K562 (cell line): Measurements from ENCODE around the gene DNAH1.

Source experiments
- CHD2 ChIP-seq: IDR thresholded peaks from 2 replicates; pipeline ENCODE4 v1.6.1; 2011; ENCODE audit warnings: low read depth, low read length
- CTCF ChIP-seq, 3 experiments: IDR thresholded peaks in 2 of 3; conservative IDR thresholded peaks in 1 of 3; 2 replicates each; pipeline ENCODE4 v1.5.1; 2011 to 2012; ENCODE audit warnings: low read length in 3 of 3, mild to moderate bottlenecking in 3 of 3, control low read depth in 2 of 3, improper control_type of control experiment in 1 of 3, inconsistent platforms in 1 of 3, low read depth in 1 of 3, mixed read lengths in 1 of 3, moderate library complexity in 1 of 3; ENCODE audit not compliant: insufficient read depth in 2 of 3
- KDM1A ChIP-seq, 2 experiments: fragments of 450-650 bp; IDR thresholded peaks; 2 replicates each; pipeline ENCODE4 v1.6.1; 2016; ENCODE audit warnings: mild to moderate bottlenecking in 2 of 2
- KDM2B ChIP-seq: fragments of 250-450 bp; sonication (Bioruptor Pico); IDR thresholded peaks from 2 replicates; pipeline ENCODE4 v1.8.0; 2021; ENCODE audit warnings: mild to moderate bottlenecking, moderate library complexity
- NR2C2 ChIP-seq, 2 experiments: fragments of 200-800 bp in 1 of 2; sonication (Bioruptor generic) in 1 of 2; sonication (generic) in 1 of 2; formaldehyde crosslinking in 1 of 2; IDR thresholded peaks; 2 replicates each; pipeline versions ENCODE4 v1.6.1 to v1.8.0; 2016 to 2022; ENCODE audit warnings: mild to moderate bottlenecking in 1 of 2, missing compliant biosample characterization in 1 of 2, missing genetic modification characterization in 1 of 2, missing genetic modification reagents in 1 of 2
- POU5F1 ChIP-seq: fragments of 150-350 bp; IDR thresholded peaks from 2 replicates; pipeline ENCODE4 v1.6.1; 2014; ENCODE audit warnings: borderline replicate concordance, low read length, low read depth, mild to moderate bottlenecking; ENCODE audit not compliant: partially characterized antibody
- PTTG1 ChIP-seq: fragments of 450-650 bp; IDR thresholded peaks from 2 replicates; pipeline ENCODE4 v1.6.1; 2016; ENCODE audit warnings: low read depth, mild to moderate bottlenecking, missing genetic modification characterization, missing compliant biosample characterization
- SAFB ChIP-seq: fragments of 200-400 bp; formaldehyde crosslinking; IDR thresholded peaks from 2 replicates; pipeline ENCODE4 v1.6.1; 2017; ENCODE audit warnings: low read depth, low read length, borderline replicate concordance
- SMARCE1 ChIP-seq: fragments of 450-650 bp; IDR thresholded peaks from 2 replicates; pipeline ENCODE4 v1.7.1; 2016; ENCODE audit warnings: mild to moderate bottlenecking
- USF2 ChIP-seq: sonication (generic); formaldehyde crosslinking; IDR thresholded peaks from 2 replicates; pipeline ENCODE4 v1.5.0; 2020; ENCODE audit warnings: missing genetic modification reagents
- ZNF140 ChIP-seq: fragments of 250-450 bp; sonication (Bioruptor Pico); IDR thresholded peaks from 2 replicates; pipeline ENCODE4 v1.8.0; 2021; ENCODE audit warnings: moderate library complexity, mild to moderate bottlenecking, inconsistent platforms
- ZNF24 ChIP-seq: fragments of 450-650 bp; IDR thresholded peaks from 2 replicates; pipeline ENCODE4 v1.6.1; 2016
- ZNF57 ChIP-seq: fragments of 450-650 bp; formaldehyde crosslinking; IDR thresholded peaks from 2 replicates; pipeline ENCODE4 v1.4.0; 2020; ENCODE audit warnings: mild to moderate bottlenecking, moderate library complexity
- ZNF75A ChIP-seq: fragments of 450-650 bp; formaldehyde crosslinking; IDR thresholded peaks from 2 replicates; pipeline ENCODE4 v1.4.0; 2020; ENCODE audit warnings: mild to moderate bottlenecking

- TF ChIP-seq CHD2 (no peak), ZNF24 (no peak), PTTG1 (no peak), CTCF (IDR thresholded peaks at IDR 0.05 in 2 of 3, conservative IDR thresholded peaks at IDR 0.05 in 1 of 3; ENCODE audit: insufficient read depth in 2 of 3, low read depth in 1 of 3, low read length in 3 of 3) (no peak), USF2 (CRISPR knock-in tag) (no peak), KDM2B (CRISPR knock-in tag) (no peak), SAFB (no peak), POU5F1 (no peak), SMARCE1 (no peak), ZNF140 (CRISPR knock-in tag) (no peak), ZNF75A (no peak), NR2C2 (CRISPR knock-in tag; IDR thresholded peaks at IDR 0.05) (no peak), NR2C2 (tag; IDR thresholded peaks at IDR 0.05) (no peak), ZNF57 (CRISPR knock-in tag) (no peak), KDM1A (IDR thresholded peaks at IDR 0.05) (no peak)
These were observed 115.5 kb downstream of the DNAH1 start for GRCh38 chr3:52431459-52432223.
